Measurements from ENCODE around the gene FBXO42.

GRCh38 chr1:16351456-16351993, 755 bp downstream of the FBXO42 start:
- TF ChIP-seq TAF1 (IDR thresholded peaks at IDR 0.05; ENCODE audit: low read depth) = no peak
- no peak for TF ChIP-seq USF1 (IDR thresholded peaks at IDR 0.05)
- no peak for TF ChIP-seq NFIC (IDR thresholded peaks at IDR 0.05)
- TF ChIP-seq FOXM1 (IDR thresholded peaks at IDR 0.05; ENCODE audit: borderline replicate concordance, low read depth) = no peak
- TF ChIP-seq EP300 (IDR thresholded peaks at IDR 0.05; ENCODE audit: borderline replicate concordance) = no peak
- TF ChIP-seq EGR1 (IDR thresholded peaks at IDR 0.05) = no peak
- TF ChIP-seq RAD21 (IDR thresholded peaks at IDR 0.05; ENCODE audit: low read depth) = no peak
- TF ChIP-seq REST (IDR thresholded peaks at IDR 0.05; ENCODE audit: low read depth) = no peak

Measured in Ishikawa (cell line).